ENCODE data around the gene FAM135A. TPM values are rescaled to one million over a fixed set of nuclear protein-coding genes. Genes with fewer than 3 reads are reported as not detected.

The FAM135A gene
- total and polyA plus RNA-seq, 9 of the 15 experiments (the other 6 are each of a cell fraction or from before 2014, with no cell fraction given) = 7.4 to 32.9 (median 19.2) TPM

- TF ChIP-seq MGA (IDR thresholded peaks at IDR 0.05) (no peak), IRF1 (CRISPR knock-in tag; IDR thresholded peaks at IDR 0.05; ENCODE audit: borderline replicate concordance) (no peak), E2F6 (IDR thresholded peaks at IDR 0.05; ENCODE audit: borderline replicate concordance in 1 of 2, extremely low read depth in 1 of 2, insufficient read depth in 1 of 2, insufficient read length in 1 of 2, low read depth in 1 of 2, low read length in 1 of 2, poor library complexity in 1 of 2, severe bottlenecking in 1 of 2) (no peak), ZNF561 (CRISPR knock-in tag; conservative IDR thresholded peaks at IDR 0.05) (no peak), GATA2 (CRISPR knock-in tag; IDR thresholded peaks at IDR 0.05) (no peak; the same call in 1 of the 2 replicates), GTF2F1 (IDR thresholded peaks at IDR 0.05; ENCODE audit: low read depth, low read length) (peak; percentile 44; the same call in 1 of the 2 replicates), ZNF695 (CRISPR knock-in tag; IDR thresholded peaks at IDR 0.05) (no peak), ZNF668 (CRISPR knock-in tag; IDR thresholded peaks at IDR 0.05) (no peak), SMAD4 (CRISPR knock-in tag; conservative IDR thresholded peaks at IDR 0.05) (no peak), POLR3G (IDR thresholded peaks at IDR 0.05; ENCODE audit: extremely low read depth, insufficient read length, insufficient replicate concordance) (no peak), XRCC4 (IDR thresholded peaks at IDR 0.05; ENCODE audit: extremely low read depth, insufficient read depth, insufficient read length) (no peak)
Measured at GRCh38 chr6:70413114-70413991, at the start of gene FAM135A (continued).
